ENCODE measurements around the gene IL10RA. TPM values are rescaled to one million over a fixed set of nuclear protein-coding genes. Genes with fewer than 3 reads are reported as not detected.

The IL10RA gene
- polyA plus RNA-seq, 4 donors: 1.1 to 9.3 (median 6.1) TPM

GRCh38 chr11:118046964-118047700 is 60.9 kb downstream of the IL10RA start:
- H3K9me3 ChIP-seq (ENCODE audit: control insufficient read depth in 2 of 2, insufficient read depth in 1 of 2, low read depth in 1 of 2, low read length in 1 of 2): no peaks in the 10 kb centered on the region
- no peak overlapping the region for H3K27ac ChIP-seq (ENCODE audit: low read depth in 1 of 3, low read length in 2 of 3)
- FAIRE-seq (no peak), DNase-seq (no peak)
- H3K27me3 ChIP-seq (ENCODE audit: control insufficient read depth in 3 of 3, insufficient read depth in 3 of 3, low read length in 3 of 3): no peaks in the 10 kb centered on the region
- H3K4me1 ChIP-seq (ENCODE audit: control insufficient read depth in 3 of 3, insufficient read depth in 2 of 3, low read depth in 1 of 3, low read length in 2 of 3): no peaks in the 10 kb centered on the region
- H3K36me3 ChIP-seq (ENCODE audit: control insufficient read depth in 3 of 3, insufficient read depth in 2 of 3, low read depth in 1 of 3, low read length in 3 of 3): no peaks in the 10 kb centered on the region
- WGBS, 3 donors: 79 to 87% (median 79%) methylated on average over 8 of the region's 8 CpGs
- no peak overlapping the region for H3K4me3 ChIP-seq (ENCODE audit: low read depth in 1 of 3, low read length in 3 of 3)

- no peak overlapping the region for H3K27ac ChIP-seq (ENCODE audit: low read depth in 1 of 3, low read length in 2 of 3)
- DNase-seq (no peak), FAIRE-seq (no peak)
- H3K4me1 ChIP-seq (ENCODE audit: control insufficient read depth in 3 of 3, insufficient read depth in 2 of 3, low read depth in 1 of 3, low read length in 2 of 3): no peaks in the 10 kb centered on the region
- 83 to 90% (median 85%) methylated on average over 4 of the region's 4 CpGs for WGBS, 3 donors
- no peaks in the 10 kb centered on the region for H3K9me3 ChIP-seq (ENCODE audit: control insufficient read depth in 2 of 2, insufficient read depth in 1 of 2, low read depth in 1 of 2, low read length in 1 of 2)
- no peak overlapping the region for H3K4me3 ChIP-seq (ENCODE audit: low read depth in 1 of 3, low read length in 3 of 3)
- H3K27me3 ChIP-seq (ENCODE audit: control insufficient read depth in 3 of 3, insufficient read depth in 3 of 3, low read length in 3 of 3): no peaks in the 10 kb centered on the region
- H3K36me3 ChIP-seq (ENCODE audit: control insufficient read depth in 3 of 3, insufficient read depth in 2 of 3, low read depth in 1 of 3, low read length in 3 of 3): no peaks in the 10 kb centered on the region
Measured at GRCh38 chr11:118047749-118048148, 61.6 kb downstream of the IL10RA start.

- Histone ChIP-seq H3K27ac (ENCODE audit: low read depth in 1 of 3, low read length in 2 of 3) (no peak overlapping the region), H3K36me3 (ENCODE audit: control insufficient read depth in 3 of 3, insufficient read depth in 2 of 3, low read depth in 1 of 3, low read length in 3 of 3) (no peaks in the 10 kb centered on the region), H3K4me1 (ENCODE audit: control insufficient read depth in 3 of 3, insufficient read depth in 2 of 3, low read depth in 1 of 3, low read length in 2 of 3) (no peaks in the 10 kb centered on the region), H3K4me3 (ENCODE audit: low read depth in 1 of 3, low read length in 3 of 3) (no peak overlapping the region), H3K9me3 (ENCODE audit: control insufficient read depth in 2 of 2, insufficient read depth in 1 of 2, low read depth in 1 of 2, low read length in 1 of 2) (no peaks in the 10 kb centered on the region), H3K27me3 (ENCODE audit: control insufficient read depth in 3 of 3, insufficient read depth in 3 of 3, low read length in 3 of 3) (no peaks in the 10 kb centered on the region)
- 75 to 81% (median 78%) methylated on average over 10 to 11 of the region's 11 CpGs for WGBS, 3 donors
- FAIRE-seq: no peak
- DNase-seq: no peak
Measured at GRCh38 chr11:118048472-118049370, 62.5 kb downstream of the IL10RA start.

- Histone ChIP-seq H3K4me3 (ENCODE audit: low read depth in 1 of 3, low read length in 3 of 3) (no peak overlapping the region), H3K36me3 (ENCODE audit: control insufficient read depth in 3 of 3, insufficient read depth in 2 of 3, low read depth in 1 of 3, low read length in 3 of 3) (no peaks in the 10 kb centered on the region), H3K9me3 (ENCODE audit: control insufficient read depth in 2 of 2, insufficient read depth in 1 of 2, low read depth in 1 of 2, low read length in 1 of 2) (no peaks in the 10 kb centered on the region), H3K27ac (ENCODE audit: low read depth in 1 of 3, low read length in 2 of 3) (no peak overlapping the region), H3K27me3 (ENCODE audit: control insufficient read depth in 3 of 3, insufficient read depth in 3 of 3, low read length in 3 of 3) (no peaks in the 10 kb centered on the region), H3K4me1 (ENCODE audit: control insufficient read depth in 3 of 3, insufficient read depth in 2 of 3, low read depth in 1 of 3, low read length in 2 of 3) (no peaks in the 10 kb centered on the region)
- whole genome bisulfite sequencing, 3 donors: 93 to 97% (median 94%) methylated on average over 6 of the region's 6 CpGs
- no peak for DNase-seq
- FAIRE-seq: no peak
Measured at GRCh38 chr11:118049771-118050170, 63.6 kb downstream of the IL10RA start.

- Histone ChIP-seq H3K9me3 (ENCODE audit: control insufficient read depth in 2 of 2, insufficient read depth in 1 of 2, low read depth in 1 of 2, low read length in 1 of 2) (no peaks in the 10 kb centered on the region), H3K27me3 (ENCODE audit: control insufficient read depth in 3 of 3, insufficient read depth in 3 of 3, low read length in 3 of 3) (no peaks in the 10 kb centered on the region), H3K4me3 (ENCODE audit: low read depth in 1 of 3, low read length in 3 of 3) (no peak overlapping the region), H3K4me1 (ENCODE audit: control insufficient read depth in 3 of 3, insufficient read depth in 2 of 3, low read depth in 1 of 3, low read length in 2 of 3) (no peaks in the 10 kb centered on the region), H3K36me3 (ENCODE audit: control insufficient read depth in 3 of 3, insufficient read depth in 2 of 3, low read depth in 1 of 3, low read length in 3 of 3) (no peaks in the 10 kb centered on the region), H3K27ac (ENCODE audit: low read depth in 1 of 3, low read length in 2 of 3) (peak overlapping the region in 1 of 3 donors; percentile 70)
- no peak for FAIRE-seq
- WGBS, 3 donors: 89 to 94% (median 94%) methylated on average over 7 of the region's 7 CpGs
- no peak for DNase-seq
Measured at GRCh38 chr11:118050208-118050891, 64.2 kb downstream of the IL10RA start.

Other genes with a start within 250 kb of the IL10RA start
- 1 to 10 TPM in 1 of 4 donors, under 1 TPM in 2, not detected in 1; under 0.01 to 3.3 (median 0.22) TPM for gene DSCAML1, start 189.2 kb upstream of the IL10RA start, polyA plus RNA-seq
- 100 to 1,000 TPM in 1 of 4 donors, 1 to 10 TPM in 2, not detected in 1; 2.2 to 136 (median 3.2) TPM for gene FXYD2, start 161.7 kb upstream of the IL10RA start, polyA plus RNA-seq
- 10 to 100 TPM in 3 of 4 donors, under 1 TPM in 1; 0.67 to 58.4 (median 22.6) TPM for gene FXYD6, start 109.7 kb upstream of the IL10RA start, polyA plus RNA-seq
- gene TMPRSS13, start 57.0 kb upstream of the IL10RA start, polyA plus RNA-seq: 1 to 10 TPM in 1 of 4 donors, under 1 TPM in 1, not detected in 2; 0.18 to 6.8 TPM
- gene TMPRSS4, start 90.7 kb downstream of the IL10RA start, polyA plus RNA-seq: 100 to 1,000 TPM in 1 of 4 donors, 10 to 100 TPM in 3; 20.0 to 117 (median 44.3) TPM
- under 1 TPM in 2 of 4 donors, not detected in 2; 0.03 to 0.44 TPM for gene SMIM35, start 100.6 kb downstream of the IL10RA start, polyA plus RNA-seq
- 1 to 10 TPM in 3 of 4 donors, under 1 TPM in 1; 0.45 to 3.8 (median 2.1) TPM for gene SCN4B, start 166.4 kb downstream of the IL10RA start, polyA plus RNA-seq
- gene SCN2B, start 190.2 kb downstream of the IL10RA start, polyA plus RNA-seq: 1 to 10 TPM in 2 of 4 donors, under 1 TPM in 1, not detected in 1; under 0.01 to 2.3 (median 1.0) TPM
- 10 to 100 TPM in 2 of 4 donors, 1 to 10 TPM in 2; 4.2 to 33.9 (median 13.3) TPM for gene JAML, start 238.6 kb downstream of the IL10RA start, polyA plus RNA-seq